Right lobe of liver (tissue), 4 donors: ENCODE results near the gene SRI.

Source experiments
- CTCF ChIP-seq, 4 donors: fragments of 200-600 bp in 3 of 4; fragments of 450-650 bp in 1 of 4; IDR thresholded peaks; one replicate each; pipeline versions ENCODE4 v1.5.1 to v1.8.0; 2016 to 2022; ENCODE audit warnings: antibody characterized with exemption in 4 of 4, mild to moderate bottlenecking in 2 of 4
- POLR2A ChIP-seq: fragments of 450-650 bp; IDR thresholded peaks from one replicate; pipeline ENCODE4 v1.6.1; 2017; ENCODE audit warnings: antibody characterized with exemption, mild to moderate bottlenecking
- donor health status: DM: no; HTN: no; CAD: no.
- donor health status: DM: no; HTN: no; CAD: no.
- donor health status: DM: no; HTN: yes; CAD: no.

GRCh38 chr7:88262562-88262961, 42.7 kb upstream of the SRI start:
- TF ChIP-seq POLR2A, result no peak
- TF ChIP-seq CTCF (IDR thresholded peaks at IDR 0.05), result no peak
